ENCODE data around the gene NOG. TPM values are rescaled to one million over a fixed set of nuclear protein-coding genes. Genes with fewer than 3 reads are reported as not detected.

NOG gene
- total RNA-seq, 1 experiment from 2014 or later, result 0.25 TPM

GRCh38 chr17:56639517-56639916 is 46.0 kb downstream of the NOG start:
- DNase-seq (ENCODE audit: low read depth, low spot score), result no peak
- Histone ChIP-seq H3K9me3 (ENCODE audit: control insufficient read depth in 1 of 2, insufficient read depth in 1 of 2, low read depth in 1 of 2, low read length in 2 of 2) (no peaks in the 10 kb centered on the region), H3K9ac (ENCODE audit: low read length) (no peak overlapping the region), H3K4me3 (replicated peaks in 1 of 2; ENCODE audit: low read depth in 1 of 2, low read length in 2 of 2) (no peak overlapping the region), H2AFZ (ENCODE audit: low read depth, low read length, poor library complexity, severe bottlenecking) (no peak overlapping the region), H3K9me2 (ENCODE audit: insufficient read depth) (no peaks in the 10 kb centered on the region), H4K20me1 (ENCODE audit: insufficient read depth) (no peaks in the 10 kb centered on the region), H3K27me3 (ENCODE audit: insufficient read depth, low read length) (peaks cover 21% of the 10 kb centered on the region), H3K27ac (ENCODE audit: low read depth, low read length) (no peak overlapping the region), H3K4me2 (ENCODE audit: low read length) (no peak overlapping the region), H3K36me3 (ENCODE audit: control insufficient read depth in 1 of 2, insufficient read depth in 2 of 2, low read length in 2 of 2) (no peaks in the 10 kb centered on the region), H3K79me2 (ENCODE audit: insufficient read depth, low read length) (no peaks in the 10 kb centered on the region), H3K4me1 (ENCODE audit: control insufficient read depth in 1 of 2, insufficient read depth in 2 of 2, low read length in 2 of 2) (no peaks in the 10 kb centered on the region)
- POLR2A ChIA-PET, result no interaction called here
- ATAC-seq, result no peak
- BruUV-seq (replicated peaks), result no TSS peak
- RAD21 ChIA-PET (ENCODE audit: low non-redundant PET in 1 of 2, low total read pairs in 2 of 2, uncharacterized antibody in 2 of 2, unreplicated experiment in 2 of 2), result no interaction called here
- no peak for TF ChIP-seq FOSL1 (IDR thresholded peaks at IDR 0.05; ENCODE audit: low read depth)
- TF ChIP-seq EGR1 (IDR thresholded peaks at IDR 0.05; ENCODE audit: low read depth), result no peak
- CTCF ChIA-PET, result no interaction called here
- intact Hi-C loops (cut with micrococcal nuclease), result no loop called here

GRCh38 chr17:56640116-56640515 is 46.6 kb downstream of the NOG start:
- H2AFZ ChIP-seq (ENCODE audit: low read depth, low read length, poor library complexity, severe bottlenecking), result no peak overlapping the region
- no peak overlapping the region for H3K9ac ChIP-seq (ENCODE audit: low read length)
- intact Hi-C loops (cut with micrococcal nuclease), result no loop called here
- no peak overlapping the region for H3K4me3 ChIP-seq (replicated peaks in 1 of 2; ENCODE audit: low read depth in 1 of 2, low read length in 2 of 2)
- H4K20me1 ChIP-seq (ENCODE audit: insufficient read depth), result no peaks in the 10 kb centered on the region
- ChIA-PET RAD21 (ENCODE audit: low non-redundant PET in 1 of 2, low total read pairs in 2 of 2, uncharacterized antibody in 2 of 2, unreplicated experiment in 2 of 2) (no interaction called here), POLR2A (no interaction called here), CTCF (no interaction called here)
- BruUV-seq (replicated peaks), result no TSS peak
- no peaks in the 10 kb centered on the region for H3K4me1 ChIP-seq (ENCODE audit: control insufficient read depth in 1 of 2, insufficient read depth in 2 of 2, low read length in 2 of 2)
- H3K36me3 ChIP-seq (ENCODE audit: control insufficient read depth in 1 of 2, insufficient read depth in 2 of 2, low read length in 2 of 2), result no peaks in the 10 kb centered on the region
- H3K9me2 ChIP-seq (ENCODE audit: insufficient read depth), result no peaks in the 10 kb centered on the region
- no peak for TF ChIP-seq CBX3 (IDR thresholded peaks at IDR 0.05; ENCODE audit: low read depth)
- no peak for TF ChIP-seq EGR1 (IDR thresholded peaks at IDR 0.05; ENCODE audit: low read depth)
- no peak for TF ChIP-seq EZH2 (IDR thresholded peaks at IDR 0.05)
- TF ChIP-seq CEBPB (IDR thresholded peaks at IDR 0.05; ENCODE audit: low read depth), result no peak
- TF ChIP-seq CTCF (IDR thresholded peaks at IDR 0.05 in 2 of 3, conservative IDR thresholded peaks at IDR 0.05 in 1 of 3; ENCODE audit: borderline replicate concordance in 1 of 3, insufficient read depth in 1 of 3, low read depth in 2 of 3, low read length in 2 of 3), result no peak
- TF ChIP-seq SRF (IDR thresholded peaks at IDR 0.05; ENCODE audit: low read depth), result no peak
- no peak for TF ChIP-seq ZNF274 (IDR thresholded peaks at IDR 0.05; ENCODE audit: low read depth, low read length)
- no peak for DNase-seq (ENCODE audit: low read depth, low spot score)
- H3K27ac ChIP-seq (ENCODE audit: low read depth, low read length), result no peak overlapping the region
- no peaks in the 10 kb centered on the region for H3K79me2 ChIP-seq (ENCODE audit: insufficient read depth, low read length)
- H3K27me3 ChIP-seq (ENCODE audit: insufficient read depth, low read length), result peaks cover 21% of the 10 kb centered on the region
- no peak for ATAC-seq
- no peak overlapping the region for H3K4me2 ChIP-seq (ENCODE audit: low read length)
- H3K9me3 ChIP-seq (ENCODE audit: control insufficient read depth in 1 of 2, insufficient read depth in 1 of 2, low read depth in 1 of 2, low read length in 2 of 2), result no peaks in the 10 kb centered on the region
